Occipital lobe (tissue), 2 donors: ENCODE results near the gene NME4. TPM values are rescaled to one million over a fixed set of nuclear protein-coding genes. Genes with fewer than 3 reads are reported as not detected.
"Not testable (repeated sequence)": the region's sequence is repeated elsewhere in the genome, so short reads cannot be mapped to it uniquely, and the experiment has no call there.

Experiments
- DNase-seq: peaks from one replicate; lab custom pipeline; 2025; lab: John Stamatoyannopoulos, UW
- total RNA-seq: library from RNA; depleted of rRNA; stranded (reverse); fragments of >200 nt; gene quantifications from one replicate; pipeline ENCODE4 v1.2.3, GENCODE V29; 2014

NME4 gene
- total RNA-seq, 1 donor from 2014 or later: 15.4 TPM

DNA sequence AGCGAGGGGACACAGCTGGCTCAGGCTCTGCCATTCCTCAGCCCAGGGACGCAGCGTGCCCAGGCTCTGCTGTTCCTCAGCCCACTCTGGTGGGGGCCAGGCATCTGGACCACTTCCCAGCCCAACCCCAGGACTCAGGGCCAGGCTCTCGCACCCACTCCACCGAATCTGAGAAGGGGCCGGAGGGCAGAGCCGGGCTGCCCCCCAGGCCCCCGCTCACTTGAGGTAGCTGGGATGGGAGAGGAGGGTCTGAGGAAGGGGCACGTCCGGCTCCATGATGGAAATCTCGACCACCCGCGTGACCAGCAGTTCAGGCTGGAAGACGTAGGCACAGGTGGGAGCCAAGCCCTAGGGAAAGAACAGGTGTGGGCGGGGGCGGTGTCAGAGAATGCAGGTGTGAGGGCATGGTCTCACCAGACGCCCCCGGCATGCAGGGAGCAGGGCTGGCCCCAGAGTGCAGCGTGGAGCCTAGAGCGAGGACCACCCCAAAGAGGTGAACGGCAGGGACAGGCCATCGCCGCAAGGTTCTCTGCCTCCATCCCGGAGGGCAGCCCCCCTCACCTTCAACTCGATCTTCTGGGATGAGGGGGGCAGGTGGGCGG is 20.1 kb upstream of the NME4 start:
- DNase-seq: no peak

- DNase-seq: no peak
These were observed 19.5 kb upstream of the NME4 start for GRCh38 chr16:377419-377951.

DNA sequence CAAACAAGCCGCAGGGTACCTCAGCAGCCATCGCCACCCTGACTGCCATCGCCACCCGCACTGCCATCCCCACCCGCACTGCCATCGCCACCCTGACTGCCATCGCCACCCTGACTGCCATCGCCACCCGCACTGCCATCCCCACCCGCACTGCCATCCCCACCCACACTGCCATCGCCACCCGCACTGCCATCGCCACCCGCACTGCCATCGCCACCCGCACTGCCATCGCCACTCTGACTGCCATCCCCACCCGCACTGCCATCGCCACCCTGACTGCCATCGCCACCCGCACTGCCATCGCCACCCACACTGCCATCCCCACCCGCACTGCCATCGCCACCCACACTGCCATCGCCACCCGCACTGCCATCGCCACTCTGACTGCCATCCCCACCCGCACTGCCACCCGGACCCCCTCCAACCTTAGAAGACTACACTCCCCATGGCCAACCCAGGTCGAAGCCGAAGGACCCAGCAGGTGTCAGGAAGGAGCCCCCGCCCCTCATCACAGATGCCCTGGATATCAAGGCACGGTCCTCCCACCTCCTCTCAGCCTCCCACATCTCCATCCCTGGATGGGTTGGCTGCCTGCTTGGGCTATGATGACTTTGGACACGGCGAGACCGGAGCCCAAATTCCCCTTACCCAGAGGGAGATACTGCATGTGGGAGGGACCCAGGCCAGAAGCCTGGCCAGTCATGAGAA is 18.7 kb upstream of the NME4 start:
- DNase-seq: not testable (repeated sequence)

GRCh38 chr16:378821-379182 is 18.2 kb upstream of the NME4 start:
- DNase-seq: no peak

DNA sequence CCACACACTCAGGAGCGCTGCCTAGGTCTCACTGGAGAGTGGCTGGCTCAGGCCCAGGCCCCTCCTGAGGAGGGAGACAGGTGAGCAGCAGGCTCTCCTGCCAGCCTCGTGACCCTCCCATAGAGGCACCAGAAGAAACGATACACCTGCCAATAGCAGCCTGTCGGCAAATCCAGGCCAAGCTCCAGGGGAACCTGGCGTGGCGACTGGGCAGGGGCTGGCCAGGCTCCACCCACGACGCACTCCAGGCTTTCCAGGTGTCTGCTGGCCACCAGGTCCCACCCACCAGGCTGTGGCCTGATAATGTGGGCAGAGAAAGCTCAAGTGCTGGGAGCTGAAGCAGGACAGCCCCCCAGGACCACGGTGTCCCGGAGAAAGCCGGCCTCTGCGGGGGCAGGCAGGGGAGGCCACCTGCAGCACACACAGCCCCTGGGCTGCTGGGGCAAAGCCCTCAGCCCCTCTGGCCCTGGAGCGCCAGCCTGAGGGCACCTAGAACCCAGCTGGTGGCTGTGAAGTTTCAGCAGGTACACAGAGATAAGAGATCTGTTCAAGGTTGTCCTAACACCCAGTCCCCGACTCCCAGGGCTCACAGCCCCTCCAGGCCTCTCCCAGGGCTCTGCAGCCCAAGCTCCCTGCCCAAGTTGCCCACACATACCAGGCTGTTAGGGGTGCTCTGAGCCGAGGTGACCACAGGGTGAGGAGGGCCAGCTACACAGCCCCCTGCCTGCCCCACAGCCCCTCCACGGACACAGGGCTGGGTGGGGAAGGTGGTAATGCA is 17.6 kb upstream of the NME4 start:
- DNase-seq: no peak

DNA sequence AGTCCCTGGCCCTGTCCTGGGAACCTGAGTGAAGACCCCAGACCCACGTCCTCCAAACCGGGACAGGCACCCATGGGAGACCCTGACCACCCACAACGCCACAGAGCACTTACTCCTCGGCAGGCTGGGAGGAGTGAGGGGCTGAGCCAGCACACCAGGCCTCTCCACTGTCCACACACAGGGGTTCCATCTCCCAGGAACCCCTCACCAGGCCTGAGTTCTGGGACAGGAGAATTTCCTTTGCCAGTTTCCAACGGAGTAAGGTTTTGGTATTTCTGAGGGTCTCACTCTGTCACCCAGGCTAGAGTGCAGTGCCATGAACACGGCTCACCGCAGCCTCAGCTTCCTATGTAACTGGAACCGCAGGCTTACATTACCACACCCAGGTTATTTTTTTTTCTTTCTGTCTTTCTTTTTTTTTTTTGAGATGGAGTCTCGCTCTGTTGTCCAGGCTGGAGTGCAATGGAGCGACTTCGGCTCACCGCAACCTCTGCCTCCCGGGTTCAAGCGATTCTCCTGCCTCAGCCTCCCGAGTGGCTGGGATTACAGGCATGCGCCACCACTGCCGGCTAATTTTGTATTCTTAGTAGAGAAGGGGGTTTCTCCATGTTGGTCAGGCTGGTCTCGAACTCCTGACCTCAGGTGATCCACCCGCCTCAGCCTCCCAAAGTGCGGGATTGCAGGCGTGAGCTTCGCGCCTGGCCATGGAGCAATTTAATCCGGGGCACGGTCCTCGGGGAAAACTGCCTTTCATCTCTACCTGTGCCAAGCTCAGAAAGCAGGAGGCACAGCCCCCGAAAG is 16.8 kb upstream of the NME4 start:
- DNase-seq: no peak

DNA sequence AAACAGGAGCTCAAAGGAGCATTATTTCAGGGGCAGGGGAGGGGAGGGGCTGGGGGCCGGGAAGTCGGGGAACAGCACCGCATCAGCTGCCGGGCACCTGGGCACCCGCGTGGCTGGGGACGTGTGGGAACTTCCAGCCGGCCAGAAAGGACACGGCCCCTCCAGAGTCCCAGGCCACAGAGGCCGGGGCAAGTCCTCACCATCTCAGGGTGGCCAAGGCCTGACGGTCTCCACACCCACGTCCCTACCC is 16.3 kb upstream of the NME4 start:
- DNase-seq: no peak

DNA sequence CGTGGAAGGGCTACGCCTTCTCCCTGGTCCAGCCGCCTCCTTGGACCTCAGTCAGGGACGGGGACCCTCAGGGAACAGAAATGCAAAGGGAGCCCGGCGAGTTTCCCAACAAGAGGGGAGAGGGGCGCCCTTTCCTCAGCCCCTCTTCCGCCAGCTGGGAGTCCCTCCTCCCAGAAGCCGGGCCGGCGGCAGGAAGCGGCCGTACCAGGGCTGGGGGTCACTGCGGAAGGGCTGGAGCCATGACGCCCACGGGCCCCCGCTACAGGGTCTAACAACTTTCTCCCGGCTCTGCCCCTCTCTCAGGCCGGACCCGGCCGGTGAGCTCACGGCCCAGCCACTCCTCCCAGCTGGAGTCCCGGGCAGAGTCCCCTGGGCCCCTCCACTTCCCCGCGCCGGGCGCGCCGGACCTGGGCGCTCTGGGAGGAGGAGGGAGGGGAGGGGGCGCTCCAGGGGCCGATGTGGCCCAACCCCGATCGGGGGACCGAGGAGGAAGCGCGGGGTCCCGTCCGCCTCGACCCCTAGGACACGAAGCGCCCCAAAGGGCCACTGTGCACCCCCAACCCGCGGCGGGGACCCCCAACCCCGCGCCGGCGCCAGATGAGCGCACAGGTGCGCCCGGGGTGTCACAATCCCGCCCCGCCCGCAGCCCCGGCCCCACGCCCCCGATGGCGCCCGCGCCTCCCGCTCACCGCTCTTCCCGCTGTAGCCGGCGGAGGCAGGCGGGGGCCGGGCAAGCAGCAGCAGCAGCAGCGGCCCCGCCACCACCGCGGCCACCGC is 15.8 kb upstream of the NME4 start:
- DNase-seq: no peak

DNA sequence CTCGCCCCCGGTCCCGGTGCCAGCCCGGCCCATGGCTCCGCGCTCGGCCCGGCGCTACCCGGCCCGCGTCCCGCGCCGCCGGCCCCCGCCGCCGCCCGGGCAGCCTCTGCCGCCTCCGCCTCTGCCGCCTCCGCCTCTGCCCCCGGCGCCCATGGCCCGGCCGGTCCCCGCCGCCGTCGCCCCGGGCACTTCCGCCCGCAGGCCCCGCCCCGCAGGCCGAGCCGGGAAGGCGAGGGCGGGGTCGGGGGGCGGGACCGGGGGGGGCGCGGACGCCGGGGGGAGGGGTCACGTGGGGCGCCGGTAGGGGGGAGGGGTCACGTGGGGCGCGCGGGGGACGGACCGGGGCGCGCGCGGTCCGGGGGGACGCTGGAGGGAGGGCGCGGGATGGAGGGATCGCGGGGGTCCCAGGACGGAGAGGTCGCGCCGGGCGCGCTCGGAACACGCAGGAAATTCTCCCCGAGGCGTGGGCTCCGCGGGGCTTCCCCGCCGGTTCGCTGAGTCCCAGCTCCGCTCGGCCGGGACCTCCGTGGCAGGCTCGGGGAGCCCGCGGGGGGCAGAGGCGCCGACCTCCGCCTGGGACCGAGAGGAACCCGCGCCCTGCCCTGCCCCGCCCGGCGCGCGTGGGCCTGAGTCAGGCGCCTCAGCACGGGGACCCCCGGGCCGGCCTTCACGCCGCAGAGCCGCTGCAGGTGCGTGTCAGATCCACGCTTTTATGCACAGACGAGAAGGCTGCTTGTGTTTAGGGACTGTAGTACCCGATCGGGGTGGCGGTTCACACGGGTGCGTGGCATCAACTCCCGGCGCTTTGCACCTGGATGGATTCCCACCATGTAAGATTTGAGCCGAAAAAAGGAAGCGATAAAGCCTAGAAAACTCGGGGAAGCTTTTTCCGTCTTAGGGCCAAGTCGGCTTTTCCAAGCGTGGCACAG is 14.9 kb upstream of the NME4 start, which contains the start of gene PGAP6:
PGAP6 (minus strand) TSS at position 190 of the 929 bp plus-strand sequence; CDS start at position 33, 157 bp downstream.
- DNase-seq: peak; percentile 43

GRCh38 chr16:383326-384051 is 13.5 kb upstream of the NME4 start:
- no peak for DNase-seq

GRCh38 chr16:386641-387156 is 10.3 kb upstream of the NME4 start:
- no peak for DNase-seq

DNA sequence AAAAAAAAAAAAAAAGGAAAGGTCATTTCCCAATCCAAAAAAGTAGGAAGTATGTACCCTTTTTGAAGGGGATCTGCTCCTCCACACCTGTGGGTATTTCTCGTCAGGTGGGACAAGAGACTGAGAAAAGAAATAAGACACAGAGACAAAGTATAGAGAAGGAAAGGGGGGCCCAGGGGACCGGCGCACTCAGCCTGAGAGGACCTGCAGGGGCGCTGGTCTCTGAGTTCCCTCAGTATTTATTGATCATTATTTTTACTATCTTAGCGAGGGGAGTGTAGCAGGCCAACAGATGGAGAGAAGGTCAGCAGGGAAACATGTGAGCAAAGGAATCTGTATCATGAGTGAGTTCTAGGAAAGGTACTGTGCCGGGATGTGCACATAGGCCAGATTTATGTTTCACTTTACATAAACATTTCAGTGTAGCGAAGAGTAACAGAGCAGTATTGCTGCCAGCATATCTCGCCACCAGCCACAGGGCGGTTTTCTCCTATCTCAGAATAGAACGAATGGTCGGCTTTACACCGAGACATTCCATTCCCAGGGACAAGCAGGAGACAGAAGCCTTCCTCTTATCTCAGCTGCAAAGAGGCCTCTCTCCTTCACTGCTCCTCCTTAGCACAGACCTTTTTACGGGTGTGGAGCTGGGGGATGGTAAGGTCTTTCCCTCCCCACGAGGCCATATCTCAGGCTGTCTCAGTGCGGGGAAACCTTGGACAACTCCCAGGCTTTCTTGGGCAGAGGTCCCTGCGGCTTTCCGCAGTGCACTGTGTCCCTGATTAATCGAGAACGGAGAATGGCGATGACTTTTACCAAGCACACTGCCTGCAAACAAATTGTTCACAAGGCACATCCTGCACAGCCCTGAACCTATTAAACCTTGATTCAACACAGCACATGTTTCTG is 9.0 kb upstream of the NME4 start:
- DNase-seq: not testable (repeated sequence)

DNA sequence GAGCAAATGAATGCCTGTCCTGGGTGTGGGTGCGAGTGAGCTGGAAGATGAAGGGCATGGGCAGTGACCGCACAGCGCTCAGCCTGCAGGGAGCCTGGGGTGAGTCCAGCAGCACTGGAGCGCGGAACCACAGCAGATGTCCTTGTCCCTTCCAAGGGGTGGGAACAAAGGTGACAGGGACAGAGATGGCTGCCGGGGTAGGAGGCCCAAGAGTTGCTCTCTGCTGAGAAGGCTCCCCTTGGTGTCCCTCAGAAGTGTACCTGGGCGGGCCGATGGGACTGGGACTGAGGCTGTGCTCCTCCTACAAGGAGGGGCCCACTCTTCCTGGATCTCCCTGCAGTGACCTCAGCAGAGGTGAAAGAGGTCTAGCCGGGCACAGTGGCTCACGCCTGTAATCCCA is 7.6 kb upstream of the NME4 start:
- no peak for DNase-seq

DNA sequence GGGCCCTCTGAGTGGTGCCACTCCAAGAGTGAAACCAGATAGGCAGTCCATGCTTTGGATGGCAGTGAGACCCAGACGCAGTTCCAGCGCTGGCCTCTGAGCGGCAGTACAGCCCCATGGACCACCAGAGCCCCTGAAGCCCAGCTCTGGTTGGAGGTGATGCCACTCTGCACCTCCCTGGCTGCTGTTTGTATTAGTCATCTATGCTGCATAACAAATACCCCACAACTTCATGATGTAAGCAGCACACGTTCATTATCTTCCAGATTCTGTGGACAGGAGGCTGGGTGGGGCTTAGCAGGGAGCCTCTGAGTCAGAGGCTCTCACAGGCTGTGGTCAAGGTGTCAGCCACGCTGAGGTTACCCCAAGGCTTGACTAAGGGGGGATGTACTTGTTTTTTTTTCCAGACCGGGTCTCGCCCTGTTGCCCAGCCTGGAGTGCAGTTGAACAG is 5.1 kb upstream of the NME4 start:
- no peak for DNase-seq

- no peak for DNase-seq
These were observed 4.5 kb upstream of the NME4 start for GRCh38 chr16:392450-393030.

DNA sequence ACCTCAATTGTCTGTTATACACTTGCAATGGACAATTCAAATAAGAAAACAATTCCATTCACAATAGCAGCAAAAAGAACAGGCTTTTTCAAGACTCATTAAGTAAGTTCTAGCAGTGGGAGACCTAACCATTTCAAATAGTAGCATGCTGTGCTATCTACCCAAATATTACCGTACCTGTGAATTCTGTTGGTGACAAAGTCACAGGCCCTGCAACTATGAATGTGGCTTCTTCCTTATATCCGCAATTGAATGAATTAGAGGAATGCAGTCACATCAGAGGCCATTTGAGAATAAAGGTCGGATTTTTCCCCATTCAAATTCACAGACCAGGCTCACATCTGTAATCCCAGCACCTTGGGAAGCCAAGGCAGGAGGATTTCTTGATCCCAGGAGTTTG is 800 bp upstream of the NME4 start:
- no peak for DNase-seq

DNA sequence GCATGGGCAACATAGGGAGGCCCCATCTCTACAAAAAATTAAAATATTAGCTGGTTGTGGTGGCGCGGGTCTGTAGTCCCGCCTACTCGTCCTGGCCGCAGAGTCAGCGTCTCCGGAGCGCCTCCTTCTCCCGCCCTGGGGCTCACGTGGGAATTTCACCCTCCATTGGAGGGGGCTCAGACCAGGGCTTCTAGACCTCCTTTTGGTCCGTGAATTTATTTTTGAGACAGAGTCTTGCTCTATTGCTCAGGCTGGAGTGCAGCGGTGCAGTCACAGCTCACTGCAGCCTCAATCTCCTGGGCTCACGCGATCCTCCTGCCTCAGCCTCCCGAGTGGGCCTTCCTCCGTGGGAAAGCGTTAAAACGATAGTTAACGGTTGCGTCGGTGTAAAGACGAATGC is 394 bp upstream of the NME4 start:
- no peak for DNase-seq
